ENCODE results near the gene UVSSA.

UVSSA gene

GRCh38 chr4:1359976-1360375, 13.0 kb downstream of the UVSSA start:
- no peak for DNase-seq
- in situ Hi-C loops (cut with MboI; ENCODE audit: low pct_unique_long_range_greater_than_20kb, low sequenced_read_pairs), result no loop called here

GRCh38 chr4:1360423-1361283, 13.6 kb downstream of the UVSSA start:
- DNase-seq, result no peak
- in situ Hi-C loops (cut with MboI; ENCODE audit: low pct_unique_long_range_greater_than_20kb, low sequenced_read_pairs), result no loop called here

- in situ Hi-C loops (cut with MboI; ENCODE audit: low pct_unique_long_range_greater_than_20kb, low sequenced_read_pairs), result no loop called here
- DNase-seq, result no peak
Observed at GRCh38 chr4:1361431-1361830, 14.4 kb downstream of the UVSSA start.

GRCh38 chr4:1362046-1362445, 15.0 kb downstream of the UVSSA start:
- in situ Hi-C loops (cut with MboI; ENCODE audit: low pct_unique_long_range_greater_than_20kb, low sequenced_read_pairs), result no loop called here
- DNase-seq, result no peak

- in situ Hi-C loops (cut with MboI; ENCODE audit: low pct_unique_long_range_greater_than_20kb, low sequenced_read_pairs), result no loop called here
- DNase-seq, result no peak
Observed at GRCh38 chr4:1362521-1362920, 15.5 kb downstream of the UVSSA start.

GRCh38 chr4:1363513-1363912, 16.5 kb downstream of the UVSSA start:
- in situ Hi-C loops (cut with MboI; ENCODE audit: low pct_unique_long_range_greater_than_20kb, low sequenced_read_pairs), result no loop called here
- DNase-seq, result no peak

GRCh38 chr4:1364217-1364616, 17.2 kb downstream of the UVSSA start:
- DNase-seq, result no peak
- in situ Hi-C loops (cut with MboI; ENCODE audit: low pct_unique_long_range_greater_than_20kb, low sequenced_read_pairs), result no loop called here

- DNase-seq, result no peak
- in situ Hi-C loops (cut with MboI; ENCODE audit: low pct_unique_long_range_greater_than_20kb, low sequenced_read_pairs), result no loop called here
Observed at GRCh38 chr4:1364748-1365147, 17.7 kb downstream of the UVSSA start.

- in situ Hi-C loops (cut with MboI; ENCODE audit: low pct_unique_long_range_greater_than_20kb, low sequenced_read_pairs), result no loop called here
- DNase-seq, result no peak
Observed at GRCh38 chr4:1365271-1366178, 18.5 kb downstream of the UVSSA start.

- DNase-seq, result no peak
- in situ Hi-C loops (cut with MboI; ENCODE audit: low pct_unique_long_range_greater_than_20kb, low sequenced_read_pairs), result no loop called here
Observed at GRCh38 chr4:1366371-1367229, 19.6 kb downstream of the UVSSA start.

GRCh38 chr4:1367230-1367935, 20.4 kb downstream of the UVSSA start:
- DNase-seq, result no peak
- in situ Hi-C loops (cut with MboI; ENCODE audit: low pct_unique_long_range_greater_than_20kb, low sequenced_read_pairs), result no loop called here

- in situ Hi-C loops (cut with MboI; ENCODE audit: low pct_unique_long_range_greater_than_20kb, low sequenced_read_pairs), result no loop called here
- DNase-seq, result no peak
Observed at GRCh38 chr4:1367936-1368289, 20.9 kb downstream of the UVSSA start.

- in situ Hi-C loops (cut with MboI; ENCODE audit: low pct_unique_long_range_greater_than_20kb, low sequenced_read_pairs), result no loop called here
- no peak for DNase-seq
Observed at GRCh38 chr4:1368421-1369090, 21.5 kb downstream of the UVSSA start.

- in situ Hi-C loops (cut with MboI; ENCODE audit: low pct_unique_long_range_greater_than_20kb, low sequenced_read_pairs), result no loop called here
- no peak for DNase-seq
Observed at GRCh38 chr4:1369091-1369450, 22.1 kb downstream of the UVSSA start.

- DNase-seq, result no peak
- in situ Hi-C loops (cut with MboI; ENCODE audit: low pct_unique_long_range_greater_than_20kb, low sequenced_read_pairs), result no loop called here
Observed at GRCh38 chr4:1369479-1370079, 22.6 kb downstream of the UVSSA start.

GRCh38 chr4:1370321-1371124, 23.5 kb downstream of the UVSSA start:
- no peak for DNase-seq
- in situ Hi-C loops (cut with MboI; ENCODE audit: low pct_unique_long_range_greater_than_20kb, low sequenced_read_pairs), result no loop called here
